Measurements from ENCODE around the gene SPC24. TPM values are rescaled to one million over a fixed set of nuclear protein-coding genes. Genes with fewer than 3 reads are reported as not detected.
A peak's percentile ranks its signal among the peaks of the same experiment; 100 is the strongest.
"Not testable (repeated sequence)": the region's sequence is repeated elsewhere in the genome, so short reads cannot be mapped to it uniquely, and the experiment has no call there.

Gene SPC24
- total RNA-seq, 1 experiment from 2014 or later, result 36.4 TPM

DNA sequence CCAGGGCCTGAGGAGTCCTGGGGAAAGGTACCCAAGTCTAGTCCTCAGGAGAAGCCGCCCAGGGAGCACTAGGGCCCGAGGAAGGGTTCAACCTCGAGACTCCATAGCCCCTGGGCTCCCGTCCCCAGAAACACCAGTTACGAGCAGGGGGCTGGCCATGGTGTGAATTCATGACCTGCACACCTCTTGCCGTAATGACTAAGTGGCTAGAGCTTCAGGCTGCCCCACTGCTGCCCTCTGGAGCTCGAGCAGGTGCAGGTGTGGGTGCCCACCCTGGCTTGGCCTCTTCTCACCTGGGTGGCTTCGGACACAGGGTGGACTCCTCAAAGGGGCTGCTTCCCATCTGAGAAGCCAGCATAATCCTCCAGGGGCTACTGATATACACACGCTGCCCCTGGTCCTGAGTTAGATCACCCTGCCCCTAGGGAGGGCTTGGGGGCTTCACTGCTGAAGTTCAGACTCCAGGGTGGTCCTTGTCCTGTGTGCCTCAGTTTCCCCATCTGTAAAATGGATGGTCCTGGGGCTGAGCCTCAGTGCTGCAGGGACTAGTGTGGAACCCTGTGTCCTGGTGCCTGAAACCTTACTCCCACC, 13.6 kb downstream of the SPC24 start:
- DNase-seq, result peak; percentile 61
- H3K27me3 Mint-ChIP-seq (ENCODE audit: unreplicated experiment), result no peaks in the 10 kb centered on the region
- peak overlapping the region; percentile 58 for H3K27ac Mint-ChIP-seq (ENCODE audit: unreplicated experiment)
- peak overlapping the region; percentile 30 for H3K4me3 Mint-ChIP-seq (ENCODE audit: low read depth, unreplicated experiment)
- peaks cover 12% of the 10 kb centered on the region for H3K4me1 Mint-ChIP-seq (ENCODE audit: low read depth, unreplicated experiment)
- peaks cover 55% of the 10 kb centered on the region for H3K36me3 Mint-ChIP-seq (ENCODE audit: insufficient read depth, unreplicated experiment)
- TF ChIP-seq, protein P1, sequence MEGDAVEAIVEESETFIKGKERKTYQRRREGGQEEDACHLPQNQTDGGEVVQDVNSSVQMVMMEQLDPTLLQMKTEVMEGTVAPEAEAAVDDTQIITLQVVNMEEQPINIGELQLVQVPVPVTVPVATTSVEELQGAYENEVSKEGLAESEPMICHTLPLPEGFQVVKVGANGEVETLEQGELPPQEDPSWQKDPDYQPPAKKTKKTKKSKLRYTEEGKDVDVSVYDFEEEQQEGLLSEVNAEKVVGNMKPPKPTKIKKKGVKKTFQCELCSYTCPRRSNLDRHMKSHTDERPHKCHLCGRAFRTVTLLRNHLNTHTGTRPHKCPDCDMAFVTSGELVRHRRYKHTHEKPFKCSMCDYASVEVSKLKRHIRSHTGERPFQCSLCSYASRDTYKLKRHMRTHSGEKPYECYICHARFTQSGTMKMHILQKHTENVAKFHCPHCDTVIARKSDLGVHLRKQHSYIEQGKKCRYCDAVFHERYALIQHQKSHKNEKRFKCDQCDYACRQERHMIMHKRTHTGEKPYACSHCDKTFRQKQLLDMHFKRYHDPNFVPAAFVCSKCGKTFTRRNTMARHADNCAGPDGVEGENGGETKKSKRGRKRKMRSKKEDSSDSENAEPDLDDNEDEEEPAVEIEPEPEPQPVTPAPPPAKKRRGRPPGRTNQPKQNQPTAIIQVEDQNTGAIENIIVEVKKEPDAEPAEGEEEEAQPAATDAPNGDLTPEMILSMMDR (IDR thresholded peaks at IDR 0.05; ENCODE audit: unreplicated experiment), result peak; percentile 35
- no TSS peak for BruUV-seq (replicated peaks)
- no peaks in the 10 kb centered on the region for H3K9me3 Mint-ChIP-seq (ENCODE audit: low read depth, unreplicated experiment)
- intact Hi-C loops (cut with micrococcal nuclease; ENCODE audit: unreplicated experiment), result no loop called here
- CTCF ChIA-PET, result interaction anchor here (1.0 to 1.4 kb wide), 4 partner anchors 10 to 239 kb away, joined by 3 to 5 read pairs (median 4); no protein-coding TSS in a partner anchor

DNA sequence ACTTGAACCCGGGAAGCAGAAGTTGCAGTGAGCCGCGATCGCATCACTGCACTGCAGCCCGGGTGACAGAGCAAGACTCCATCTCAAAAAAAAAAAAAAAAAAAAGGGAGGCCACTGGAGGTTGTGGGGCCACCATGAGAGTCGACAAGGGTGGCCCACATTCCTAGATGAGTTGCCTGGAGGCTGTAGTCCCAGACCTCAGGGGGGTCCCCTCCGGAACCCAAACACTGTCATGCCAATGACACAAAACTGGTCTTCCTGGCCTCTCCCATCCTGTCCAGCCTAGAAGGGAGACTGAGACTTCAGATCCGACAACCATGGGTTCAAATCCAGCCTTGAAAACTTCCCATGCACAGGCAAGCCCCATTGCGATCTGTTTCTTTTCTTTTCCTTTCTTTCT, 14.7 kb downstream of the SPC24 start:
- TF ChIP-seq, protein P1 (IDR thresholded peaks at IDR 0.05; ENCODE audit: unreplicated experiment), result no peak
- no peak overlapping the region for H3K4me3 Mint-ChIP-seq (ENCODE audit: low read depth, unreplicated experiment)
- no peak overlapping the region for H3K27ac Mint-ChIP-seq (ENCODE audit: unreplicated experiment)
- DNase-seq, result no peak
- no TSS peak for BruUV-seq (replicated peaks)
- no peaks in the 10 kb centered on the region for H3K9me3 Mint-ChIP-seq (ENCODE audit: low read depth, unreplicated experiment)
- no peaks in the 10 kb centered on the region for H3K27me3 Mint-ChIP-seq (ENCODE audit: unreplicated experiment)
- intact Hi-C loops (cut with micrococcal nuclease; ENCODE audit: unreplicated experiment), result no loop called here
- peaks cover 12% of the 10 kb centered on the region for H3K4me1 Mint-ChIP-seq (ENCODE audit: low read depth, unreplicated experiment)
- CTCF ChIA-PET, result no interaction called here
- peaks cover 60% of the 10 kb centered on the region for H3K36me3 Mint-ChIP-seq (ENCODE audit: insufficient read depth, unreplicated experiment)

DNA sequence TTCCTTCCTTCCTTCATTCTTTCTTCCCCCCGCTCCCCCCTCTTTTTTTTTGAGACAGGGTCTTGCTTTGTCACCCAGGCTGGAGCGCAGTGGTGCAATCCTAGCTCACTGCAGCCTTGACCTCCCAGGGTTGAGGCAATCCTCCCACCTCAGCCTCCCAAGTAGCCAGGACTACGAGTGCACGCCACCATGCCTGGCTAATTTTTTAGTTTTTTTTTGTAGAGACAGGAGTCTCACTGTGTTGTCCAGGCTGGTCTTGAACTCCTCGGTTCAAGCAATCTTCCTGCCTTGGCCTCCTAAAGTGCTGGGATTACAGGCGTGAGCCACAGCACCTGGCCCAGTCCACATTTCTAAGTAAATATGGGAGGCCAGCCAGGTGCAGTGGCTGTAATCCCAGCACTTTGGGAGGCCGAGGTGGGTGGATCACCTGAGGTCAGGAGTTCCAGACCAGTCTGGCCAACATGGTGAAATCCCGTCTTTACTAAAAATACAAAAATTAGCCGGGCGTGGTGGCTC, 15.5 kb downstream of the SPC24 start:
- Mint-ChIP-seq H3K36me3 (ENCODE audit: insufficient read depth, unreplicated experiment) (peaks cover 66% of the 10 kb centered on the region), H3K27ac (ENCODE audit: unreplicated experiment) (peak overlapping the region; percentile 54), H3K4me1 (ENCODE audit: low read depth, unreplicated experiment) (peaks cover 12% of the 10 kb centered on the region)
- H3K4me3 Mint-ChIP-seq (ENCODE audit: low read depth, unreplicated experiment); intact Hi-C loops (cut with micrococcal nuclease; ENCODE audit: unreplicated experiment); BruUV-seq (replicated peaks); CTCF ChIA-PET; H3K9me3 Mint-ChIP-seq (ENCODE audit: low read depth, unreplicated experiment); H3K27me3 Mint-ChIP-seq (ENCODE audit: unreplicated experiment); DNase-seq: not testable (repeated sequence)

DNA sequence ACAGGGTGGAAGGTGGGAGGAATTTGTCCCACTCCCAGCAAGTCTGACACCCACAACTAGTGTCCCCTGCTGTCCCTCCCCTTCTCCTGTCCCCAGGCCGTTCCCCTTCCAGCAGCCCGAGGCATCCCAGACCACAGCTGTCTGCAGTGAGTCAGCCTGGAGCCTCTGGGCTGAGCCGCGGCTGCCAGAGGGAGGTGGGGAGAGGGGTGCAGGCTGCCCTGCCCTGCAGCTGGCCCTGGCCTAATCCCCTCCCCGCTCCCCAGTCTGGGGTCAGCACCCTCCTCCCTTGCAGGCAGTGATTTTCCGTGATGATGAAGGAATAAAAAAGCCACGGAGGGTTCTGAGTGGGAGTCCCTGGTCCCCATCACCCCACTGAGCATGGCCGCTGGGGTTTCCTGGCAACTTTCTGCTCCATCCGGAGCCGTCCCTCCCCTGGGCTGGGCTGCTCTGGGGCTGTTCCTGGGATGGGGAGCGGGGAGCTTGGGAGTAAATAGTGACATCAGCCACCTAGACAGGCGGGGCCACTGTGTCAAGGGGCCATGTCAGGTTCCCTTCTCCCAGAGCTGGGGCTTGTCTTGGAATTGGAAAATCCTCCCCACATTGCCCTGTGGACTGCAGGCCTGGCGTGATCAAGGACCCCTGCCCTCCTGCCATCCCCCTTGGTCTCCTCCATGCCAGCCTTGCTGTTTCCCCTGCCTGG, 16.8 kb downstream of the SPC24 start:
- Mint-ChIP-seq H3K27me3 (ENCODE audit: unreplicated experiment) (no peaks in the 10 kb centered on the region), H3K27ac (ENCODE audit: unreplicated experiment) (no peak overlapping the region), H3K4me3 (ENCODE audit: low read depth, unreplicated experiment) (no peak overlapping the region), H3K4me1 (ENCODE audit: low read depth, unreplicated experiment) (peaks cover 12% of the 10 kb centered on the region), H3K36me3 (ENCODE audit: insufficient read depth, unreplicated experiment) (peaks cover 79% of the 10 kb centered on the region), H3K9me3 (ENCODE audit: low read depth, unreplicated experiment) (no peaks in the 10 kb centered on the region)
- DNase-seq, result peak; percentile 53
- CTCF ChIA-PET, result interaction anchor here (0.6 to 1.6 kb wide), 2 partner anchors 44 to 65 kb away, joined by 3 to 5 read pairs; no protein-coding TSS in a partner anchor
- BruUV-seq (replicated peaks), result no TSS peak
- intact Hi-C loops (cut with micrococcal nuclease; ENCODE audit: unreplicated experiment), result loop anchor here (10.0 kb wide), 1 partner anchor 104 kb away; no protein-coding TSS in a partner anchor
- TF ChIP-seq, protein P1 (IDR thresholded peaks at IDR 0.05; ENCODE audit: unreplicated experiment), result no peak

All from Calu3 (cell line).